ENCODE results near the gene ANXA9. TPM values are rescaled to one million over a fixed set of nuclear protein-coding genes. Genes with fewer than 3 reads are reported as not detected.

Gene ANXA9
- polyA plus RNA-seq, 4 donors: 0.43 to 5.8 (median 0.89) TPM; not detected in 1

GRCh38 chr1:151010346-151010726 lies 28.2 kb downstream of the ANXA9 start:
- H3K4me3 ChIP-seq (ENCODE audit: low read depth in 1 of 3, low read length in 3 of 3): no peak overlapping the region
- H3K36me3 ChIP-seq (ENCODE audit: control insufficient read depth in 3 of 3, insufficient read depth in 2 of 3, low read depth in 1 of 3, low read length in 3 of 3): peaks cover 0 to 2% (median 2%) of the 10 kb centered on the region in 3 donors
- no peak for DNase-seq
- H3K27me3 ChIP-seq (ENCODE audit: control insufficient read depth in 3 of 3, insufficient read depth in 3 of 3, low read length in 3 of 3): no peaks in the 10 kb centered on the region
- WGBS, 3 donors: 78 to 92% (median 91%) methylated on average over 3 of the region's 3 CpGs
- H3K4me1 ChIP-seq (ENCODE audit: control insufficient read depth in 3 of 3, insufficient read depth in 2 of 3, low read depth in 1 of 3, low read length in 2 of 3): peaks cover 9 to 54% (median 10%) of the 10 kb centered on the region in 3 donors
- H3K9me3 ChIP-seq (ENCODE audit: control insufficient read depth in 2 of 2, insufficient read depth in 1 of 2, low read depth in 1 of 2, low read length in 1 of 2): no peaks in the 10 kb centered on the region
- FAIRE-seq: no peak
- H3K27ac ChIP-seq (ENCODE audit: low read depth in 1 of 3, low read length in 2 of 3): no peak overlapping the region

GRCh38 chr1:151011154-151011850 lies 29.2 kb downstream of the ANXA9 start:
- H3K27ac ChIP-seq (ENCODE audit: low read depth in 1 of 3, low read length in 2 of 3): no peak overlapping the region
- H3K27me3 ChIP-seq (ENCODE audit: control insufficient read depth in 3 of 3, insufficient read depth in 3 of 3, low read length in 3 of 3): no peaks in the 10 kb centered on the region
- H3K9me3 ChIP-seq (ENCODE audit: control insufficient read depth in 2 of 2, insufficient read depth in 1 of 2, low read depth in 1 of 2, low read length in 1 of 2): no peaks in the 10 kb centered on the region
- peaks cover 0 to 2% (median 2%) of the 10 kb centered on the region in 3 donors for H3K36me3 ChIP-seq (ENCODE audit: control insufficient read depth in 3 of 3, insufficient read depth in 2 of 3, low read depth in 1 of 3, low read length in 3 of 3)
- no peak overlapping the region for H3K4me3 ChIP-seq (ENCODE audit: low read depth in 1 of 3, low read length in 3 of 3)
- DNase-seq (no peak), FAIRE-seq (no peak)
- H3K4me1 ChIP-seq (ENCODE audit: control insufficient read depth in 3 of 3, insufficient read depth in 2 of 3, low read depth in 1 of 3, low read length in 2 of 3): peaks cover 9 to 48% (median 10%) of the 10 kb centered on the region in 3 donors
- WGBS, 3 donors: 53 to 62% (median 54%) methylated on average over 4 of the region's 4 CpGs

GRCh38 chr1:151012684-151013471 lies 30.8 kb downstream of the ANXA9 start:
- FAIRE-seq (no peak), DNase-seq (peak; percentile 92 to 94)
- Histone ChIP-seq H3K27ac (ENCODE audit: low read depth in 1 of 3, low read length in 2 of 3) (peak overlapping the region; percentile 71 to 82 (median 76)), H3K36me3 (ENCODE audit: control insufficient read depth in 3 of 3, insufficient read depth in 2 of 3, low read depth in 1 of 3, low read length in 3 of 3) (peaks cover 0 to 9% (median 2%) of the 10 kb centered on the region in 3 donors), H3K4me1 (ENCODE audit: control insufficient read depth in 3 of 3, insufficient read depth in 2 of 3, low read depth in 1 of 3, low read length in 2 of 3) (peaks cover 4 to 37% (median 9%) of the 10 kb centered on the region in 3 donors), H3K9me3 (ENCODE audit: control insufficient read depth in 2 of 2, insufficient read depth in 1 of 2, low read depth in 1 of 2, low read length in 1 of 2) (no peaks in the 10 kb centered on the region), H3K4me3 (ENCODE audit: low read depth in 1 of 3, low read length in 3 of 3) (no peak overlapping the region), H3K27me3 (ENCODE audit: control insufficient read depth in 3 of 3, insufficient read depth in 3 of 3, low read length in 3 of 3) (no peaks in the 10 kb centered on the region)
- WGBS, 3 donors: 37 to 68% (median 56%) methylated on average over 14 of the region's 14 CpGs

- DNase-seq: peak; percentile 65 to 70
- Histone ChIP-seq H3K27me3 (ENCODE audit: control insufficient read depth in 3 of 3, insufficient read depth in 3 of 3, low read length in 3 of 3) (no peaks in the 10 kb centered on the region), H3K36me3 (ENCODE audit: control insufficient read depth in 3 of 3, insufficient read depth in 2 of 3, low read depth in 1 of 3, low read length in 3 of 3) (peaks cover 0 to 10% (median 5%) of the 10 kb centered on the region in 3 donors), H3K27ac (ENCODE audit: low read depth in 1 of 3, low read length in 2 of 3) (peak overlapping the region; percentile 57 to 82 (median 76)), H3K4me1 (ENCODE audit: control insufficient read depth in 3 of 3, insufficient read depth in 2 of 3, low read depth in 1 of 3, low read length in 2 of 3) (peaks cover 4 to 34% (median 9%) of the 10 kb centered on the region in 3 donors), H3K9me3 (ENCODE audit: control insufficient read depth in 2 of 2, insufficient read depth in 1 of 2, low read depth in 1 of 2, low read length in 1 of 2) (no peaks in the 10 kb centered on the region), H3K4me3 (ENCODE audit: low read depth in 1 of 3, low read length in 3 of 3) (no peak overlapping the region)
- FAIRE-seq: no peak
- WGBS, 3 donors: 12 to 41% (median 29%) methylated on average over 2 of the region's 2 CpGs
Observed at GRCh38 chr1:151013518-151013917, 31.4 kb downstream of the ANXA9 start.

GRCh38 chr1:151024540-151025146 lies 42.6 kb downstream of the ANXA9 start:
- Histone ChIP-seq H3K27ac (ENCODE audit: low read depth in 1 of 3, low read length in 2 of 3) (no peak overlapping the region), H3K36me3 (ENCODE audit: control insufficient read depth in 3 of 3, insufficient read depth in 2 of 3, low read depth in 1 of 3, low read length in 3 of 3) (peaks cover 0 to 51% (median 5%) of the 10 kb centered on the region in 3 donors), H3K4me1 (ENCODE audit: control insufficient read depth in 3 of 3, insufficient read depth in 2 of 3, low read depth in 1 of 3, low read length in 2 of 3) (no peaks in the 10 kb centered on the region), H3K4me3 (ENCODE audit: low read depth in 1 of 3, low read length in 3 of 3) (no peak overlapping the region), H3K27me3 (ENCODE audit: control insufficient read depth in 3 of 3, insufficient read depth in 3 of 3, low read length in 3 of 3) (no peaks in the 10 kb centered on the region), H3K9me3 (ENCODE audit: control insufficient read depth in 2 of 2, insufficient read depth in 1 of 2, low read depth in 1 of 2, low read length in 1 of 2) (no peaks in the 10 kb centered on the region)
- DNase-seq: peak; percentile 73 to 76
- FAIRE-seq: no peak
- WGBS, 3 donors: 32 to 52% (median 46%) methylated on average over 6 of the region's 6 CpGs

GRCh38 chr1:151026460-151026859 lies 44.4 kb downstream of the ANXA9 start:
- peaks cover 0 to 54% (median 11%) of the 10 kb centered on the region in 3 donors for H3K36me3 ChIP-seq (ENCODE audit: control insufficient read depth in 3 of 3, insufficient read depth in 2 of 3, low read depth in 1 of 3, low read length in 3 of 3)
- no peaks in the 10 kb centered on the region for H3K9me3 ChIP-seq (ENCODE audit: control insufficient read depth in 2 of 2, insufficient read depth in 1 of 2, low read depth in 1 of 2, low read length in 1 of 2)
- no peaks in the 10 kb centered on the region for H3K27me3 ChIP-seq (ENCODE audit: control insufficient read depth in 3 of 3, insufficient read depth in 3 of 3, low read length in 3 of 3)
- H3K4me3 ChIP-seq (ENCODE audit: low read depth in 1 of 3, low read length in 3 of 3): no peak overlapping the region
- H3K4me1 ChIP-seq (ENCODE audit: control insufficient read depth in 3 of 3, insufficient read depth in 2 of 3, low read depth in 1 of 3, low read length in 2 of 3): no peaks in the 10 kb centered on the region
- FAIRE-seq: no peak
- no peak overlapping the region for H3K27ac ChIP-seq (ENCODE audit: low read depth in 1 of 3, low read length in 2 of 3)
- DNase-seq: no peak

GRCh38 chr1:151032164-151032563 lies 50.1 kb downstream of the ANXA9 start:
- DNase-seq (no peak), FAIRE-seq (no peak)
- no peak overlapping the region for H3K4me3 ChIP-seq (ENCODE audit: low read depth in 1 of 3, low read length in 3 of 3)
- no peaks in the 10 kb centered on the region for H3K4me1 ChIP-seq (ENCODE audit: control insufficient read depth in 3 of 3, insufficient read depth in 2 of 3, low read depth in 1 of 3, low read length in 2 of 3)
- no peaks in the 10 kb centered on the region for H3K9me3 ChIP-seq (ENCODE audit: control insufficient read depth in 2 of 2, insufficient read depth in 1 of 2, low read depth in 1 of 2, low read length in 1 of 2)
- no peak overlapping the region for H3K27ac ChIP-seq (ENCODE audit: low read depth in 1 of 3, low read length in 2 of 3)
- 98 to 100% (median 98%) methylated on average over 8 of the region's 8 CpGs for WGBS, 3 donors
- no peaks in the 10 kb centered on the region for H3K27me3 ChIP-seq (ENCODE audit: control insufficient read depth in 3 of 3, insufficient read depth in 3 of 3, low read length in 3 of 3)
- peaks cover 0 to 58% (median 14%) of the 10 kb centered on the region in 3 donors for H3K36me3 ChIP-seq (ENCODE audit: control insufficient read depth in 3 of 3, insufficient read depth in 2 of 3, low read depth in 1 of 3, low read length in 3 of 3)

GRCh38 chr1:151035167-151035566 lies 53.1 kb downstream of the ANXA9 start:
- Histone ChIP-seq H3K4me3 (ENCODE audit: low read depth in 1 of 3, low read length in 3 of 3) (no peak overlapping the region), H3K4me1 (ENCODE audit: control insufficient read depth in 3 of 3, insufficient read depth in 2 of 3, low read depth in 1 of 3, low read length in 2 of 3) (no peaks in the 10 kb centered on the region), H3K27me3 (ENCODE audit: control insufficient read depth in 3 of 3, insufficient read depth in 3 of 3, low read length in 3 of 3) (no peaks in the 10 kb centered on the region), H3K9me3 (ENCODE audit: control insufficient read depth in 2 of 2, insufficient read depth in 1 of 2, low read depth in 1 of 2, low read length in 1 of 2) (no peaks in the 10 kb centered on the region), H3K27ac (ENCODE audit: low read depth in 1 of 3, low read length in 2 of 3) (no peak overlapping the region), H3K36me3 (ENCODE audit: control insufficient read depth in 3 of 3, insufficient read depth in 2 of 3, low read depth in 1 of 3, low read length in 3 of 3) (peaks cover 0 to 37% (median 12%) of the 10 kb centered on the region in 3 donors)
- no peak for FAIRE-seq
- DNase-seq: no peak
- WGBS, 3 donors: 86 to 93% (median 92%) methylated on average over 3 of the region's 3 CpGs
